Upper lobe of right lung (tissue), 1 donor: ENCODE results near the gene HDAC11. TPM values are rescaled to one million over a fixed set of nuclear protein-coding genes. Genes with fewer than 3 reads are reported as not detected.
"Not testable (repeated sequence)": the region's sequence is repeated elsewhere in the genome, so short reads cannot be mapped to it uniquely, and the experiment has no call there.

ENCODE experiments used
- ATAC-seq: fragments of 200-7000 bp; cut with Tn5 transposase; one replicate; pipeline ENCODE4 v1.9.1; 2020; ENCODE audit warnings: mild to moderate bottlenecking, moderate library complexity
- DNase-seq: peaks from one replicate; pipeline ENCODE4 v3.0.0-alpha.2; 2020
- H3K27ac ChIP-seq: fragments of 200-600 bp; one replicate; pipeline ENCODE4 v1.8.0; 2022
- H3K27me3 ChIP-seq: fragments of 200-600 bp; one replicate; pipeline ENCODE4 v1.8.0; 2022; ENCODE audit warnings: mild to moderate bottlenecking
- H3K36me3 ChIP-seq: fragments of 200-600 bp; one replicate; pipeline ENCODE4 v1.8.0; 2022
- H3K4me1 ChIP-seq: fragments of 200-600 bp; one replicate; pipeline ENCODE4 v1.8.0; 2022
- H3K4me3 ChIP-seq: fragments of 200-600 bp; one replicate; pipeline ENCODE4 v1.8.0; 2022; ENCODE audit warnings: mild to moderate bottlenecking
- H3K9me3 ChIP-seq: fragments of 200-600 bp; one replicate; pipeline ENCODE4 v1.8.0; 2022
- CTCF ChIP-seq: fragments of 200-600 bp; IDR thresholded peaks from one replicate; pipeline ENCODE4 v1.8.0; 2022; ENCODE audit warnings: antibody characterized with exemption
- intact Hi-C: fragments of 100-400 bp; cut with DNase I; formaldehyde crosslinking; loops from one replicate; pipeline ENCODE4 v1.11.0; 2022
- total RNA-seq: library from RNA; stranded (reverse); fragmentation: NEBNext Ultra II Directional; extraction: Animal tissue kit (Norgen Biotek cat#: 25700); gene quantifications from one replicate; pipeline ENCODE4 v1.2.1, GENCODE V29; 2021
- donor health status: DM: no; HTN: yes; CAD: no; lungs with severe emphysema.

Gene HDAC11
- total RNA-seq, 1 donor from 2014 or later, result 15.0 TPM

GRCh38 chr3:13498354-13499060 lies 18.4 kb downstream of the HDAC11 start:
- intact Hi-C loops, result loop anchor here (5.0 kb wide), 1 partner anchor 149 kb away; no protein-coding TSS in a partner anchor
- no peaks in the 10 kb centered on the region for H3K9me3 ChIP-seq
- peaks cover 6% of the 10 kb centered on the region for H3K4me1 ChIP-seq
- TF ChIP-seq CTCF, result no peak
- peak; percentile 59 for DNase-seq
- no peaks in the 10 kb centered on the region for H3K36me3 ChIP-seq
- no peak overlapping the region for H3K4me3 ChIP-seq
- H3K27ac ChIP-seq, result no peak overlapping the region
- no peaks in the 10 kb centered on the region for H3K27me3 ChIP-seq
- ATAC-seq, result no peak

- peak; percentile 49 for DNase-seq
- not testable (repeated sequence) for H3K36me3 ChIP-seq, H3K4me3 ChIP-seq, H3K27ac ChIP-seq, H3K27me3 ChIP-seq, H3K9me3 ChIP-seq, ATAC-seq, H3K4me1 ChIP-seq
- intact Hi-C loops, result loop anchor here (5.0 kb wide), 1 partner anchor 148 kb away; no protein-coding TSS in a partner anchor
These were observed 19.1 kb downstream of the HDAC11 start for GRCh38 chr3:13499246-13499645.

- ATAC-seq, result no peak
- Histone ChIP-seq H3K4me3 (no peak overlapping the region), H3K9me3 (no peaks in the 10 kb centered on the region), H3K27ac (no peak overlapping the region), H3K4me1 (peaks cover 6% of the 10 kb centered on the region), H3K27me3 (no peaks in the 10 kb centered on the region), H3K36me3 (no peaks in the 10 kb centered on the region)
- TF ChIP-seq CTCF, result peak; percentile 40
- DNase-seq, result peak; percentile 56
- intact Hi-C loops, result no loop called here
These were observed 20.2 kb downstream of the HDAC11 start for GRCh38 chr3:13500133-13500885.

- Histone ChIP-seq H3K27me3 (no peaks in the 10 kb centered on the region), H3K36me3 (no peaks in the 10 kb centered on the region), H3K4me1 (peaks cover 6% of the 10 kb centered on the region), H3K4me3 (no peak overlapping the region), H3K9me3 (no peaks in the 10 kb centered on the region), H3K27ac (no peak overlapping the region)
- intact Hi-C loops, result no loop called here
- ATAC-seq (no peak), DNase-seq (peak; percentile 45)
- TF ChIP-seq CTCF, result no peak
These were observed 20.9 kb downstream of the HDAC11 start for GRCh38 chr3:13501056-13501455.

GRCh38 chr3:13501521-13501920 lies 21.4 kb downstream of the HDAC11 start:
- DNase-seq (peak; percentile 40), ATAC-seq (no peak)
- intact Hi-C loops, result no loop called here
- Histone ChIP-seq H3K36me3 (no peaks in the 10 kb centered on the region), H3K9me3 (no peaks in the 10 kb centered on the region), H3K4me1 (peaks cover 4% of the 10 kb centered on the region), H3K27me3 (no peaks in the 10 kb centered on the region), H3K27ac (no peak overlapping the region), H3K4me3 (no peak overlapping the region)
- no peak for TF ChIP-seq CTCF
